A549 (cell line): ENCODE data around the gene TUT4.

Source experiments
- EHMT2 ChIP-seq: fragments of 200-600 bp; sonication (generic); IDR thresholded peaks from 2 replicates; pipeline ENCODE4 v1.6.1; 2016; ENCODE audit warnings: antibody characterized with exemption, low read depth, mild to moderate bottlenecking, moderate library complexity
- JUN ChIP-seq, 2 experiments: fragments of >200 bp; sonication (Bioruptor Twin); formaldehyde crosslinking; IDR thresholded peaks; 2 replicates in 1 of 2; 3 replicates in 1 of 2; pipeline ENCODE4 v1.6.1; 2016 to 2017
- KDM1A ChIP-seq: fragments of 200-600 bp; sonication (generic); IDR thresholded peaks from 2 replicates; pipeline ENCODE4 v1.6.1; 2016; ENCODE audit warnings: low read depth, mild to moderate bottlenecking
- NR3C1 ChIP-seq: fragments of >200 bp; sonication (Bioruptor Twin); formaldehyde crosslinking; IDR thresholded peaks from 3 replicates; pipeline ENCODE4 v1.6.1; 2017
- POLR2A ChIP-seq: IDR thresholded peaks from 2 replicates; pipeline ENCODE4 v1.6.1; 2012; ENCODE audit warnings: mild to moderate bottlenecking, low read length
- RAD21 ChIP-seq, 2 experiments: fragments of >200 bp in 1 of 2; sonication (Bioruptor Twin) in 1 of 2; formaldehyde crosslinking in 1 of 2; IDR thresholded peaks in 1 of 2; conservative IDR thresholded peaks in 1 of 2; 2 replicates in 1 of 2; 3 replicates in 1 of 2; pipeline ENCODE4 v1.6.1; 2012 to 2018; ENCODE audit warnings: inconsistent platforms in 1 of 2
- RCOR1 ChIP-seq: fragments of 150-350 bp; IDR thresholded peaks from 2 replicates; pipeline ENCODE4 v1.6.1; 2014; ENCODE audit warnings: antibody characterized with exemption, low read length, low read depth
- ZSCAN20 ChIP-seq: fragments of 250-450 bp; sonication (Bioruptor Pico); IDR thresholded peaks from 2 replicates; pipeline ENCODE4 v1.8.0; 2022; ENCODE audit warnings: mild to moderate bottlenecking, moderate library complexity
- TF ChIP-seq, protein P1 (sequence below): fragments of >200 bp; sonication (Bioruptor Twin); formaldehyde crosslinking; IDR thresholded peaks from 3 replicates; pipeline ENCODE4 v1.5.1; 2016
- TF ChIP-seq, protein P2 (sequence below): fragments of 200-600 bp; sonication (generic); IDR thresholded peaks from 2 replicates; pipeline ENCODE4 v1.6.1; 2016; ENCODE audit warnings: antibody characterized with exemption, mild to moderate bottlenecking, moderate library complexity

DNA sequence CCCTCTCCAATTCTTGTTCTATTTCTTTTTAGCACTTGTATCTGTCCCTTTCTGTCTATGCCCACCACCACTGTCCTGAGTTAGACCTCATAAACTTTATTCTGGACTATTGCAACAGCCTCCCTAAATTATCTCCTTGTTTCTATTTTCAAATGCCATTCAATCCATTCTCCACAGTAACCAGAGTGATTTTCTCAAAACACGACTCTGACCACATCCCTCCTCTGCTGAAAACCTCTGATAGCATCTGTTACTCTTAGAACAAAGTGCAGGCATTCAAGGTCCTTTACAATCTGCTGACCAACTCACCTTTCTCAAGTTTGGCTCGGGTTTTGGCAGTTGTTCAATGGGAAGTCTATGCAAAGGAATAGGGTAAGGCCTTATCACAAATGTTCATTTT is 26.5 kb upstream of the TUT4 start:
- TF ChIP-seq KDM1A (no peak), JUN (IDR thresholded peaks at IDR 0.05) (no peak), RAD21 (conservative IDR thresholded peaks at IDR 0.05 in 1 of 2, IDR thresholded peaks at IDR 0.05 in 1 of 2) (no peak), EHMT2 (no peak), RCOR1 (no peak), ZSCAN20 (CRISPR knock-in tag) (no peak), POLR2A (no peak), NR3C1 (no peak)
- TF ChIP-seq, protein P1, sequence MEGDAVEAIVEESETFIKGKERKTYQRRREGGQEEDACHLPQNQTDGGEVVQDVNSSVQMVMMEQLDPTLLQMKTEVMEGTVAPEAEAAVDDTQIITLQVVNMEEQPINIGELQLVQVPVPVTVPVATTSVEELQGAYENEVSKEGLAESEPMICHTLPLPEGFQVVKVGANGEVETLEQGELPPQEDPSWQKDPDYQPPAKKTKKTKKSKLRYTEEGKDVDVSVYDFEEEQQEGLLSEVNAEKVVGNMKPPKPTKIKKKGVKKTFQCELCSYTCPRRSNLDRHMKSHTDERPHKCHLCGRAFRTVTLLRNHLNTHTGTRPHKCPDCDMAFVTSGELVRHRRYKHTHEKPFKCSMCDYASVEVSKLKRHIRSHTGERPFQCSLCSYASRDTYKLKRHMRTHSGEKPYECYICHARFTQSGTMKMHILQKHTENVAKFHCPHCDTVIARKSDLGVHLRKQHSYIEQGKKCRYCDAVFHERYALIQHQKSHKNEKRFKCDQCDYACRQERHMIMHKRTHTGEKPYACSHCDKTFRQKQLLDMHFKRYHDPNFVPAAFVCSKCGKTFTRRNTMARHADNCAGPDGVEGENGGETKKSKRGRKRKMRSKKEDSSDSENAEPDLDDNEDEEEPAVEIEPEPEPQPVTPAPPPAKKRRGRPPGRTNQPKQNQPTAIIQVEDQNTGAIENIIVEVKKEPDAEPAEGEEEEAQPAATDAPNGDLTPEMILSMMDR, result no peak
- TF ChIP-seq, protein P2, sequence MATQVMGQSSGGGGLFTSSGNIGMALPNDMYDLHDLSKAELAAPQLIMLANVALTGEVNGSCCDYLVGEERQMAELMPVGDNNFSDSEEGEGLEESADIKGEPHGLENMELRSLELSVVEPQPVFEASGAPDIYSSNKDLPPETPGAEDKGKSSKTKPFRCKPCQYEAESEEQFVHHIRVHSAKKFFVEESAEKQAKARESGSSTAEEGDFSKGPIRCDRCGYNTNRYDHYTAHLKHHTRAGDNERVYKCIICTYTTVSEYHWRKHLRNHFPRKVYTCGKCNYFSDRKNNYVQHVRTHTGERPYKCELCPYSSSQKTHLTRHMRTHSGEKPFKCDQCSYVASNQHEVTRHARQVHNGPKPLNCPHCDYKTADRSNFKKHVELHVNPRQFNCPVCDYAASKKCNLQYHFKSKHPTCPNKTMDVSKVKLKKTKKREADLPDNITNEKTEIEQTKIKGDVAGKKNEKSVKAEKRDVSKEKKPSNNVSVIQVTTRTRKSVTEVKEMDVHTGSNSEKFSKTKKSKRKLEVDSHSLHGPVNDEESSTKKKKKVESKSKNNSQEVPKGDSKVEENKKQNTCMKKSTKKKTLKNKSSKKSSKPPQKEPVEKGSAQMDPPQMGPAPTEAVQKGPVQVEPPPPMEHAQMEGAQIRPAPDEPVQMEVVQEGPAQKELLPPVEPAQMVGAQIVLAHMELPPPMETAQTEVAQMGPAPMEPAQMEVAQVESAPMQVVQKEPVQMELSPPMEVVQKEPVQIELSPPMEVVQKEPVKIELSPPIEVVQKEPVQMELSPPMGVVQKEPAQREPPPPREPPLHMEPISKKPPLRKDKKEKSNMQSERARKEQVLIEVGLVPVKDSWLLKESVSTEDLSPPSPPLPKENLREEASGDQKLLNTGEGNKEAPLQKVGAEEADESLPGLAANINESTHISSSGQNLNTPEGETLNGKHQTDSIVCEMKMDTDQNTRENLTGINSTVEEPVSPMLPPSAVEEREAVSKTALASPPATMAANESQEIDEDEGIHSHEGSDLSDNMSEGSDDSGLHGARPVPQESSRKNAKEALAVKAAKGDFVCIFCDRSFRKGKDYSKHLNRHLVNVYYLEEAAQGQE, result no peak
